IMR-90 (cell line): ENCODE measurements around the gene NACC2. TPM values are rescaled to one million over a fixed set of nuclear protein-coding genes. Genes with fewer than 3 reads are reported as not detected.
A peak's percentile ranks its signal among the peaks of the same experiment; 100 is the strongest.

Experiments
- ATAC-seq: fragments of 200-7000 bp; cut with Tn5 transposase; 2 replicates; pipeline ENCODE4 v1.9.1; 2020; ENCODE audit warnings: low read depth, mild to moderate bottlenecking, moderate library complexity
- BruUV-seq: library from RNA; stranded (reverse); fragments of 400-500 nt; replicated peaks from 2 replicates; lab custom pipeline; 2021; lab: Mats Ljungman, UMichigan
- CTCF ChIA-PET: fragments of 300-600 bp; formaldehyde crosslinking; extraction: SDS; loops from one replicate; lab custom pipeline; 2021; ENCODE audit warnings: antibody characterized with exemption; lab: Yijun Ruan, JAX
- POLR2A ChIA-PET: fragments of 300-600 bp; sonication (Branson Sonifier 250); formaldehyde crosslinking; loops from one replicate; lab custom pipeline; 2022; ENCODE audit warnings: antibody characterized with exemption; ENCODE audit not compliant: unreplicated experiment; lab: Charles Lee
- DNase-seq: peaks from one replicate; pipeline ENCODE4 v3.0.0; 2013
- H2AFZ ChIP-seq: replicated peaks from 2 replicates; pipeline ENCODE3; 2013; ENCODE audit warnings: low read length, mild to moderate bottlenecking; ENCODE audit not compliant: poor library complexity
- H2AK5ac ChIP-seq: 2 replicates; pipeline ENCODE4 v1.6.1; 2013; ENCODE audit warnings: low read depth, low read length, inconsistent platforms
- H2AK9ac ChIP-seq: replicated peaks from 2 replicates; pipeline ENCODE3; 2013; ENCODE audit warnings: mild to moderate bottlenecking, low read depth, low read length, moderate library complexity; ENCODE audit not compliant: poor library complexity
- H2BK120ac ChIP-seq: 2 replicates; pipeline ENCODE4 v1.6.1; 2013; ENCODE audit warnings: low read depth, low read length, inconsistent platforms
- H2BK15ac ChIP-seq: 3 replicates; pipeline ENCODE4 v1.6.1; 2013; ENCODE audit warnings: low read depth, low read length, inconsistent platforms
- H2BK20ac ChIP-seq: 2 replicates; pipeline ENCODE4 v1.6.1; 2013; ENCODE audit warnings: low read depth, mild to moderate bottlenecking, inconsistent platforms, low read length, moderate library complexity
- H2BK5ac ChIP-seq: 2 replicates; pipeline ENCODE4 v1.6.1; 2013; ENCODE audit warnings: mild to moderate bottlenecking, low read depth, low read length, inconsistent platforms; ENCODE audit not compliant: poor library complexity, severe bottlenecking
- H3K14ac ChIP-seq: replicated peaks from 2 replicates; pipeline ENCODE4 v1.6.1; 2013; ENCODE audit warnings: low read depth, low read length, inconsistent platforms
- H3K18ac ChIP-seq: 2 replicates; pipeline ENCODE4 v1.6.1; 2013; ENCODE audit warnings: low read depth, low read length, control low read depth
- H3K23ac ChIP-seq: 2 replicates; pipeline ENCODE4 v1.6.1; 2013; ENCODE audit warnings: low read depth, low read length, inconsistent platforms
- H3K27ac ChIP-seq: 2 replicates; pipeline ENCODE4 v1.5.1; 2013; ENCODE audit warnings: mild to moderate bottlenecking, control low read depth, low read length; ENCODE audit not compliant: insufficient read depth
- H3K27me3 ChIP-seq: 2 replicates; pipeline ENCODE4 v1.6.1; 2013; ENCODE audit warnings: low read length; ENCODE audit not compliant: control insufficient read depth, insufficient read depth
- H3K36me3 ChIP-seq: 2 replicates; pipeline ENCODE4 v1.6.1; 2013; ENCODE audit warnings: low read length, mixed read lengths; ENCODE audit not compliant: control insufficient read depth, insufficient read depth
- H3K4ac ChIP-seq: 2 replicates; pipeline ENCODE4 v1.6.1; 2013; ENCODE audit warnings: low read depth, low read length, inconsistent platforms
- H3K4me1 ChIP-seq: 2 replicates; pipeline ENCODE4 v1.6.1; 2013; ENCODE audit warnings: low read length, mixed read lengths; ENCODE audit not compliant: control insufficient read depth, insufficient read depth
- H3K4me2 ChIP-seq: 2 replicates; pipeline ENCODE4 v1.6.1; 2013; ENCODE audit warnings: low read depth, mild to moderate bottlenecking, control low read depth, low read length, moderate library complexity
- H3K4me3 ChIP-seq: 2 replicates; pipeline ENCODE4 v1.5.1; 2013; ENCODE audit warnings: low read depth, mild to moderate bottlenecking, control low read depth, low read length, moderate library complexity; ENCODE audit not compliant: insufficient read depth
- H3K56ac ChIP-seq: 2 replicates; pipeline ENCODE4 v1.6.1; 2013; ENCODE audit warnings: low read length, inconsistent platforms; ENCODE audit not compliant: insufficient read depth; ENCODE audit errors: extremely low read depth
- H3K79me1 ChIP-seq, 2 experiments: 2 replicates each; pipeline ENCODE4 v1.6.1; 2013; ENCODE audit warnings: low read length in 2 of 2, inconsistent platforms in 1 of 2, low read depth in 1 of 2
- H3K9ac ChIP-seq: 2 replicates; pipeline ENCODE4 v1.6.1; 2013; ENCODE audit warnings: low read depth, low read length, control low read depth
- H3K9me1 ChIP-seq: 2 replicates; pipeline ENCODE4 v1.6.1; 2013; ENCODE audit warnings: low read length, inconsistent platforms; ENCODE audit not compliant: insufficient read depth
- H3K9me3 ChIP-seq: 2 replicates; pipeline ENCODE4 v1.6.1; 2013; ENCODE audit warnings: low read length; ENCODE audit not compliant: control insufficient read depth, insufficient read depth
- H4K20me1 ChIP-seq: 2 replicates; pipeline ENCODE4 v1.6.1; 2013; ENCODE audit warnings: low read length, inconsistent platforms; ENCODE audit not compliant: insufficient read depth
- H4K5ac ChIP-seq: 2 replicates; pipeline ENCODE4 v1.6.1; 2013; ENCODE audit warnings: mild to moderate bottlenecking, low read depth, low read length, control low read depth
- H4K8ac ChIP-seq, 2 experiments: 2 replicates each; pipeline ENCODE4 v1.6.1; 2013; ENCODE audit warnings: low read depth in 2 of 2, low read length in 2 of 2, control low read depth in 1 of 2, inconsistent platforms in 1 of 2
- H4K91ac ChIP-seq: 2 replicates; pipeline ENCODE4 v1.6.1; 2013; ENCODE audit warnings: low read depth, low read length, inconsistent platforms; ENCODE audit not compliant: insufficient read depth
- FOS ChIP-seq: fragments of 150-350 bp; IDR thresholded peaks from 2 replicates; pipeline ENCODE4 v1.6.1; 2016; ENCODE audit warnings: low read depth, low read length
- MAFK ChIP-seq: IDR thresholded peaks from 2 replicates; pipeline ENCODE4 v1.6.1; 2012; ENCODE audit warnings: low read depth, low read length, improper control_type of control experiment
- MXI1 ChIP-seq: IDR thresholded peaks from 2 replicates; pipeline ENCODE4 v1.6.1; 2012; ENCODE audit warnings: low read depth, mild to moderate bottlenecking, low read length, moderate library complexity, borderline replicate concordance
- POLR2A ChIP-seq: IDR thresholded peaks from 2 replicates; pipeline ENCODE4 v1.6.1; 2012; ENCODE audit warnings: mild to moderate bottlenecking, low read depth, low read length
- RAD21 ChIP-seq: IDR thresholded peaks from 2 replicates; pipeline ENCODE4 v1.6.1; 2012; ENCODE audit warnings: low read length, improper control_type of control experiment
- WGBS, 2 experiments: methylation state at CpG; one replicate each; pipeline versions ENCODE4 v1.1.5 to v1.1.7; 2013; ENCODE audit warnings: missing lambda C conversion rate in 2 of 2; ENCODE audit not compliant: insufficient read length in 1 of 2; ENCODE audit errors: extremely low coverage in 2 of 2; 5-methylcytosine and 5-hydroxymethylcytosine counted together
- dilution Hi-C: fragments of 300-500 bp; cut with HindIII; formaldehyde crosslinking; loops from one replicate; pipeline ENCODE4 v1.14.3; 2018; ENCODE audit warnings: low sequenced_read_pairs; ENCODE audit not compliant: unreplicated experiment
- in situ Hi-C: fragments of 300-500 bp; cut with MboI; formaldehyde crosslinking; loops from 3 replicates; pipeline ENCODE4 v1.14.3; 2019; ENCODE audit warnings: low sequenced_read_pairs, inconsistent platforms, mixed read lengths
- intact Hi-C: fragments of 100-400 bp; cut with micrococcal nuclease; formaldehyde crosslinking; loops from 2 replicates; pipeline ENCODE4 v1.10.0; 2022
- polyA plus RNA-seq, 3 experiments: library from polyadenylated mRNA; depleted of rRNA; stranded (reverse); fragments of >200 nt; gene quantifications; 2 replicates each; pipeline ENCODE4 v1.2.3, GENCODE V29; 2012; ENCODE audit warnings: low replicate concordance in 1 of 3
- total RNA-seq: library from RNA; depleted of rRNA; stranded (reverse); fragments of >200 nt; gene quantifications from 2 replicates; pipeline ENCODE4 v1.2.3, GENCODE V29; 2012

Gene NACC2
- total and polyA plus RNA-seq, 2 of the 4 experiments (the other 2 are of a cell fraction), result 7.9 to 19.0 TPM

DNA sequence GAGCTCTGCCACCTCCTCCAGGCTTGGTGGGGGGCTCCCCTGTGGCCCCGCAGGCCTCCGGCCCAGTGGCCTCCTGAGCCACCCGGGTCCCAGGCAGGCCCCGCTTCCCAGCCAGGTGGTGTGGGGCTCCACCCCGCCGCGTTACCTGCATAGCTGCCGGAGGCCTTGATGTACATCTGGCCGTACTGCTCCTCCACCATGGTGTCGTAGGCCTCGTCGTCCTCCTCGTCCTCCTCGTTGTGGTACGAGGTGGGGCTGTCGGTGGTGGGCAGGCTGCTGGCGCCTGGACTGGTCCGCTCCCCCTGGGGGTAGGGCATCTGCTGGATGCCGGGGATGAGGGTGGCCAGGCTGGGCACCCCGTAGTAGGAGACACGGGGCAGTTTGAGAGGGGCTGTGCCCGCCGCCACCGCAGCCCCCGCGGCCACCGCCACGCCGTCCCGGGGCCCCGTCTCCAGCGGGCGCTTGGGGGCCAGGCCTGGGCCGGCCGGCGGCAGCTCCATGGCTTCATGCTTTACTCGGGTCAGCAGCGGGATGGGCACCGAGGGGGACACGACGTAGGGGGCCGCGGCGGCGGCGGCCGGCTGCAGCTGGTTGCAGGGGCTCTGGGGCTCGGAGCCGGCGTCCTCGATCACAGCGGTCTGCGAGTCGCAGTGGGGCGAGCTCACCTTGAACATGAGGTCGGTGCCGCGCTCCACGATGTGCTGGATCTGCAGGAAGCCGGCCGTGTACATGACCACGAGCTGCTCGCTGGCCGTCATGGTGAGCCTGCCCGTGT is 45.4 kb downstream of the NACC2 start:
- Histone ChIP-seq H3K9me1 (peaks cover 20% of the 10 kb centered on the region; the same call in 1 of the 2 replicates), H3K14ac (no peak overlapping the region), H3K23ac (0 out of 2 replicates have a peak overlapping the region, but pooled peaks have one; percentile 74), H3K4me1 (peaks cover 26% of the 10 kb centered on the region), H2BK5ac (no peak overlapping the region), H2BK15ac (no peak overlapping the region), H3K18ac (no peak overlapping the region), H3K4me3 (no peak overlapping the region), H3K4ac (no peak overlapping the region), H3K9ac (no peak overlapping the region), H3K27me3 (no peaks in the 10 kb centered on the region), H2AFZ (no peak overlapping the region), H2AK9ac (no peak overlapping the region), H2AK5ac (peak overlapping the region; percentile 72), H4K8ac (no peak overlapping the region), H2BK120ac (no peak overlapping the region), H3K79me1 (peaks cover 16 to 80% of the 10 kb centered on the region in 2 experiments), H4K20me1 (peaks cover 60% of the 10 kb centered on the region), H3K56ac (no peak overlapping the region), H2BK20ac (no peak overlapping the region), H4K91ac (no peak overlapping the region), H3K36me3 (peaks cover 23% of the 10 kb centered on the region), H3K27ac (no peak overlapping the region), H3K4me2 (no peak overlapping the region), H4K5ac (no peak overlapping the region), H3K9me3 (no peaks in the 10 kb centered on the region)
- BruUV-seq, result no TSS peak
- dilution Hi-C loops (no loop called here), intact Hi-C loops (loop anchor here (2.0 to 5.0 kb wide), 2 partner anchors 15 to 58 kb away; no protein-coding TSS in a partner anchor), in situ Hi-C loops (no loop called here)
- TF ChIP-seq POLR2A, result no peak
- no peak for TF ChIP-seq MAFK
- TF ChIP-seq MXI1, result no peak
- TF ChIP-seq RAD21, result no peak
- no peak for TF ChIP-seq FOS
- POLR2A ChIA-PET, result no interaction called here
- DNase-seq (no peak), ATAC-seq (no peak)
- 92% methylated on average over 42 of the region's 65 CpGs; no CpG with 5 or more reads in 1 of the 2 experiments for WGBS, 2 experiments
- CTCF ChIA-PET, result no interaction called here
